SU-DHL-6 (cell line): ENCODE data around the gene CDH23.

Experiments
- H2AFZ ChIP-seq: fragments of 200-600 bp; sonication (generic); 2 replicates; pipeline ENCODE4 v1.6.1; 2014; ENCODE audit warnings: low read depth, mild to moderate bottlenecking, moderate library complexity, mixed read lengths, antibody characterized with exemption, low read length; ENCODE audit not compliant: severe bottlenecking
- H3F3A ChIP-seq: fragments of 200-600 bp; shearing (Covaris generic); 2 replicates; pipeline ENCODE4 v1.6.0; 2016; ENCODE audit warnings: antibody characterized with exemption, mild to moderate bottlenecking; ENCODE audit not compliant: insufficient read depth
- H3K27ac ChIP-seq: fragments of 200-600 bp; sonication (generic); 2 replicates; pipeline ENCODE4 v1.5.1; 2016; ENCODE audit warnings: low read depth, mild to moderate bottlenecking, low read length, moderate library complexity, mixed read lengths
- H3K27me3 ChIP-seq: fragments of 200-600 bp; sonication (generic), shearing (Covaris generic); 2 replicates; pipeline ENCODE4 v1.6.0; 2014; ENCODE audit warnings: mild to moderate bottlenecking, low read length
- H3K36me3 ChIP-seq: fragments of 200-600 bp; sonication (generic); 2 replicates; pipeline ENCODE4 v1.6.1; 2014; ENCODE audit warnings: mild to moderate bottlenecking, low read length, mixed read lengths
- H3K4me2 ChIP-seq: fragments of 300-600, 200-600 bp; shearing (Covaris generic), sonication (generic); 2 replicates; pipeline ENCODE4 v1.6.0; 2014; ENCODE audit warnings: low read length, low read depth, mild to moderate bottlenecking; ENCODE audit not compliant: poor library complexity, severe bottlenecking
- H3K4me3 ChIP-seq: fragments of 200-600 bp; sonication (generic); 2 replicates; pipeline ENCODE4 v1.5.1; 2014; ENCODE audit warnings: antibody characterized with exemption, low read length, mild to moderate bottlenecking, mixed read lengths; ENCODE audit not compliant: insufficient read depth, poor library complexity, severe bottlenecking
- H3K79me2 ChIP-seq: fragments of 200-600 bp; sonication (generic); 2 replicates; pipeline ENCODE4 v1.6.1; 2014; ENCODE audit warnings: mild to moderate bottlenecking, low read length, moderate library complexity; ENCODE audit not compliant: insufficient read depth
- H3K9ac ChIP-seq: fragments of 200-600 bp; sonication (generic); 2 replicates; pipeline ENCODE4 v1.7.0; 2014; ENCODE audit warnings: mild to moderate bottlenecking, low read length
- H3K9me2 ChIP-seq: fragments of 200-600 bp; sonication (generic); replicated peaks from 2 replicates; pipeline ENCODE4 v1.6.1; 2014; ENCODE audit warnings: low read length; ENCODE audit not compliant: insufficient read depth
- H3K9me3 ChIP-seq: fragments of 200-600 bp; sonication (generic); 2 replicates; pipeline ENCODE4 v1.6.1; 2014; ENCODE audit warnings: low read length, mixed read lengths; ENCODE audit not compliant: insufficient read depth
- H4K20me1 ChIP-seq: fragments of 200-600 bp; sonication (generic); 2 replicates; pipeline ENCODE4 v1.6.1; 2014; ENCODE audit warnings: low read depth, mild to moderate bottlenecking, antibody characterized with exemption, low read length, moderate library complexity, mixed read lengths
- EZH2phosphoT487 ChIP-seq: fragments of 200-600 bp; sonication (generic), shearing (Covaris generic); conservative IDR thresholded peaks from 2 replicates; pipeline ENCODE4 v1.6.1; 2018; ENCODE audit warnings: mild to moderate bottlenecking, antibody characterized with exemption, low read length, moderate library complexity, mixed read lengths
- TF ChIP-seq, protein P1 (sequence below): fragments of 200-600 bp; sonication (generic); IDR thresholded peaks from one replicate; pipeline ENCODE4 v1.5.1; 2017; ENCODE audit warnings: antibody characterized with exemption, mild to moderate bottlenecking, low read length, moderate library complexity; ENCODE audit not compliant: insufficient read depth, poor library complexity, severe bottlenecking

Gene CDH23

GRCh38 chr10:71539442-71540118, 142.9 kb downstream of the CDH23 start:
- H3K36me3 ChIP-seq: no peaks in the 10 kb centered on the region
- no peaks in the 10 kb centered on the region for H3K9me3 ChIP-seq
- no peak overlapping the region for H3K27ac ChIP-seq
- no peak overlapping the region for H2AFZ ChIP-seq
- no peaks in the 10 kb centered on the region for H3K9me2 ChIP-seq
- H4K20me1 ChIP-seq: no peaks in the 10 kb centered on the region
- no peak for TF ChIP-seq EZH2phosphoT487
- TF ChIP-seq, protein P1, sequence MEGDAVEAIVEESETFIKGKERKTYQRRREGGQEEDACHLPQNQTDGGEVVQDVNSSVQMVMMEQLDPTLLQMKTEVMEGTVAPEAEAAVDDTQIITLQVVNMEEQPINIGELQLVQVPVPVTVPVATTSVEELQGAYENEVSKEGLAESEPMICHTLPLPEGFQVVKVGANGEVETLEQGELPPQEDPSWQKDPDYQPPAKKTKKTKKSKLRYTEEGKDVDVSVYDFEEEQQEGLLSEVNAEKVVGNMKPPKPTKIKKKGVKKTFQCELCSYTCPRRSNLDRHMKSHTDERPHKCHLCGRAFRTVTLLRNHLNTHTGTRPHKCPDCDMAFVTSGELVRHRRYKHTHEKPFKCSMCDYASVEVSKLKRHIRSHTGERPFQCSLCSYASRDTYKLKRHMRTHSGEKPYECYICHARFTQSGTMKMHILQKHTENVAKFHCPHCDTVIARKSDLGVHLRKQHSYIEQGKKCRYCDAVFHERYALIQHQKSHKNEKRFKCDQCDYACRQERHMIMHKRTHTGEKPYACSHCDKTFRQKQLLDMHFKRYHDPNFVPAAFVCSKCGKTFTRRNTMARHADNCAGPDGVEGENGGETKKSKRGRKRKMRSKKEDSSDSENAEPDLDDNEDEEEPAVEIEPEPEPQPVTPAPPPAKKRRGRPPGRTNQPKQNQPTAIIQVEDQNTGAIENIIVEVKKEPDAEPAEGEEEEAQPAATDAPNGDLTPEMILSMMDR: no peak
- no peaks in the 10 kb centered on the region for H3K27me3 ChIP-seq
- no peaks in the 10 kb centered on the region for H3F3A ChIP-seq
- no peak overlapping the region for H3K9ac ChIP-seq
- H3K79me2 ChIP-seq: no peaks in the 10 kb centered on the region
- H3K4me3 ChIP-seq: no peak overlapping the region
- H3K4me2 ChIP-seq: no peak overlapping the region

DNA sequence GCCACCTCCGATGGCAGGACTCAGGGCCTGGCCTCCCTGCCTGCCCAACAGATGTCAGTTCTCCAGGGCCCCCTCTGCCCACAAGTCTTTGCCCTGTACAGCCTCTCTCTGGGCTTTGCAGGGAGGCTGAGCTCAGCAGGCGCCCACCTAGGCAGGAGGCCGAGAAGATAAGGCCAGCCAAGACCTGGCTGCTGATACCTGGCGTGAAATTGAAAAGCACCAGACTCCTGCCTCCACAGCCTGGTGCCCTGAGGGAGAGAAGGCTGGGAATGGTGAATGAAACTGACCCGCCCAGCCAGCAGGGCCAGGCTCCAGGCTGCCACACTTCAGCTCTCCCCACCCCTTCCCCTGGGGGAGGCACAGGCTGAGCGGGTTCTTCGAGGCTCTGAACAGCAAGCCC, 145.8 kb downstream of the CDH23 start:
- Histone ChIP-seq H3K79me2 (no peaks in the 10 kb centered on the region), H3K9ac (no peak overlapping the region), H3K4me2 (no peak overlapping the region), H3K36me3 (no peaks in the 10 kb centered on the region), H3K9me3 (no peaks in the 10 kb centered on the region), H3F3A (no peaks in the 10 kb centered on the region), H3K27me3 (no peaks in the 10 kb centered on the region), H3K27ac (no peak overlapping the region), H2AFZ (no peak overlapping the region), H4K20me1 (no peaks in the 10 kb centered on the region), H3K9me2 (no peaks in the 10 kb centered on the region), H3K4me3 (no peak overlapping the region)
- no peak for TF ChIP-seq EZH2phosphoT487
- TF ChIP-seq, protein P1: no peak

GRCh38 chr10:71543608-71544170, 147.0 kb downstream of the CDH23 start:
- Histone ChIP-seq H3K27ac (no peak overlapping the region), H4K20me1 (no peaks in the 10 kb centered on the region), H3K4me3 (no peak overlapping the region), H3K79me2 (no peaks in the 10 kb centered on the region), H3K4me2 (no peak overlapping the region), H3K9ac (no peak overlapping the region), H2AFZ (no peak overlapping the region), H3K9me3 (no peaks in the 10 kb centered on the region; the same call in 1 of the 2 replicates), H3K9me2 (no peaks in the 10 kb centered on the region), H3K36me3 (no peaks in the 10 kb centered on the region), H3K27me3 (no peaks in the 10 kb centered on the region), H3F3A (no peaks in the 10 kb centered on the region)
- no peak for TF ChIP-seq EZH2phosphoT487
- TF ChIP-seq, protein P1: no peak
